IPS DF 4.7 (cell line): ENCODE measurements around the gene PKM.
"Not testable (repeated sequence)": the region's sequence is repeated elsewhere in the genome, so short reads cannot be mapped to it uniquely, and the experiment has no call there.

Experiments
- DNase-seq: peaks from one replicate; pipeline ENCODE4 v3.0.0-alpha.2; 2013; ENCODE audit warnings: low spot score; ENCODE audit errors: extremely low read depth

PKM gene

DNA sequence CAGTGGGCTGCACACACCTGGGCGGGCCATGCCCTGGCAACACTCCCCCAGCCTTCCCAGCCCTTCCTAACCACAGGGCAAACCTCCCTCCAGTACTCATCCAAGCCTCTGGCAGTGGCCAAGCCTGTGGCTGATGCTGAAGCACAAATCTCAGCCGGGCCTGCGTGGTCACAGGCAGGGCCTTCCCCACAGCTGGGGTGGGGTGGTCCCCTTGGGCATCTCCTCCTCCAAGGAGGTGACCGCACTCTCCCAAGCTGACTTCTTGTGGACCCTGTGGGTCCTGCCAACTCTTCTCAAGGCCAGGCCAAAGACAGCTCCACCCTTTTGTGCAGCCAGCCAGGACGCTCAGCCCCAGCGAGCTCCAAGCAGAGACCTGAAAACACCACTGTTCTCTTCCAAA, 54.8 kb downstream of the PKM start:
- DNase-seq = no peak

DNA sequence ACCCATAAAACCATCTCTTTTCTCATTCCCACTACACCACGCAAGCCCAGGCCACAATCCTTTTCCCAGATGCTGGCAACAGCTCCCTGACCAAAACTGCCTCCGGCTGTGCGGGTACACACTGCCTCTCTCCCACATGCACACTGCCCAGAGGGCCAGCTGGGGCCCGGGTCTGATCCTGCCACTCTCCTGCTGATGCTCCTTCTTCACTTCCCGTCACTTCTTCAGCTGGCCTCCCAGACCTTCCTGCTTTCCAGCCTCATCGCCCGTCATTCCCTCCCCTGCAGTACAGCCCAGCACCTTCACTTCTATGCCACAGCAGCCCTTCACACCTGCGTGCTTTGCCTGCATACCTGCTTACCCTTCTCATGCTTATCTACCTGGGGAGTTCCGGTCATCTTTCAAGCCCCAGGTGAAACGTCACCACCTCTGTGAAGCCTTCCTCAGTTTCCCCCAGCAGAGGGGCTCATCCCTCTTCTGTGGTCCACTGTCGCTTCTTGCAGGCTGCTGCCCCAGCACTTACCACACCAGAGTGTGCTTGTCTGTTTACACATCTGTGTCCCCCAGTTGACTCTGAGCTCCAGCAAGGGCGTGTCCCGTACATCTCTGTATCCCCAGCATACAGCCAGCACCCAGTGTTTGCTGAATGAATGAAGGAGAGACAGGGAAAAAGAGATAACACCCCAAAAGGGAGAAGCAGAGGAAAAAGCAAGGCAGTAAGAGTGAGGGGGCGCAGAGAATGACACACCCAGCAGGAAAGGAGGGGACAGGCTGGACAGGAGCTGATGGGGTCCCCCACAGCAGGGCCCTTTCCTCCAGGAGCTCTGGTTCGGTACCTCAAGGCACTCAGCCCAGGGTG, 55.6 kb downstream of the PKM start:
- no peak for DNase-seq

DNA sequence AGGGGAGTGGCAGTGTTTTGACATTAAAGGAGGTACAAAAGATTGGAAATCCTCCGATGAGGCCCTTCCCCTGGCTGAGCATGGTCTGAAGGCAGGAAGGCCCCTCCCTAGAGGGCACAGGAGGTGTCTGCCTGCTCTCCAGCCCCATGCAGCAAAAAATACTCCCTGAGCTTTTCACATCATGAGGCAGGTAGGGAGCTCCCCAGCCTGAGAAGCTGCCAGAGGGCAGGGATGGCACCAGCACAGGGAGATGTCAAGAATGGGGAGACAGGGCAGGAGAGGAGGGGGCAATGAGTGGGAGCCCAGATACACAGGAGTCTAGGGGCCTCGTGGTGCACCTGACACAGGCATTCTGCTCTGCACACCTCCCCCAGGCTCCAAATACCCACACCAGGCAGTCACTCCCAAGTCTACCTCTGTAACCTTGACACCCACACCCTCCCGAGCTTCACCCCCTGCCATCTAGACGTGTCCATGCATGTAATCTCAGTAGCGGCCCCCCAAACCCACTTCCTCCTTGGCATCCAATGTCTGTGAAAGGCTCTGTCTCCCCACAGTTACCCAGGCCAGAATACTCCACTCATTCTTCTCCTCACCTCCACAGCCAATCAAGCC, 56.3 kb downstream of the PKM start:
- DNase-seq = no peak

DNA sequence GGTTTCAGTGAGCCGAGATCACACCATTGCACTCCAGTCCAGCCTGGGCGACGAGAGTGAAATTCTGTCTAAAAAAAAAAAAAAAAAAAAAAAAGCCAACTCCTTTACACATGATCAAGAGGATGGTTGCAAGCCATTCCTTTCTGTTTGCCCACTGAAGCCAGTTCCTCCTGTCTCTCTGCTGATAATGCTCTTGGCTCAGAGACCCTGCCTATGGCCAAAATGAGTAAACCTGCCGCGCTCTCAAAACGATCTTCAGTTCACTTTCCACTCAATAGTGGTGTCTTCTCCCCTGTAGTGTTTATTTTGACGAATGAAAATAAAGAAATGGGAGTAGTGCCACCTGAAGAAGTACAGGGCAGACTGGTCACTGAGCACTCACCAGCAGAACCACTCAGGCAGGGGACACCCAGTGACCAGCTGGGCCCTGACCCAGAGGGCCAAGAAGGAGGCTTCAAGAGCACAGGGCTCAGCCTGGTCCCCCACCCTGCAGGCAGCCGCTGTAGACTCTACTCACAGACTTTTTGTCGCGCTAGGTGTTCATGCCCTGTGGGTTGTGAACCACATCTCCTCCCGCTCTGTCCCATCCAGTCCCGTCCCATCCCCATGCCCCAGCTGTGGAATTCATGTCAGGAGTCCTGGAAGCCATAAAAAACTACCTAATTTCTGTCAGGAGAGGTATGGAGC, 57.0 kb downstream of the PKM start:
- no peak for DNase-seq

DNA sequence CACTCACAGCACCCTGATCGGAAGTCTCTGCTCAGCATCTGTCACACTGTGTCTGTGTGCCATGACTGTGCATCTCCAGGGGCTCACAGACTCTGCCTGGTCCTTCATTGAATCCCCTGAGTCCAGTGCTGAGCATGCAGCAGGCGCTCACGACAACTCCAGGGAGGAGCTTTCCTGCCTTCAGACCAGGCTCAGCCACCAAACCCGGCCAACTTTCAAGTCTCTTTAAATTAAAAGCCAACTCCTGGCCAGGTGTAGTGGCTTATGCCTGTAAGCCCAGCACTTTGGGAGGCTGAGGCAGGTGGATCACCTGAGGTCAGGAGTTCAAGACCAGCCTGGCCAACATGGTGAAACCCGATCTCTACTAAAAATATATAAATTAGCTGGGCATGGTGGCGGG, 57.6 kb downstream of the PKM start:
- DNase-seq = no peak

DNA sequence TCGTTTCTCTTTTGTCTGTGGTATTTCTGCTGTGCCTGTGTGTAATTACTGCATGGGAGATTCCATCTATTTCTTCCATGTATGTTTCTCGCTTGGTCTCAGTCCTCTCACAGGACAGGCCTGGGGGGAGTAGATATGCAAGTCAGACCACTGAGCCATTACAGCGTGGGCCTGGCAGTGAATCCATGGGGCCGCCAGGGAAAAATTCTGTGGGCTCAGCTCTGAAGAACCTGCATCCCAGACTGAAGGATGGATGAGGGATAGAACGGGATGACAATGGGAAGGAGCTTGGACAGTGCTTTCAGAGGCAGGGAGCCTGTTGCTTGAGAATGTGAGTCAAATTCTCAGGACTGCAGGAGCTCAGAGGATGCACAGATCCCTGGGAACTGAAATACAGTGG, 58.2 kb downstream of the PKM start:
- DNase-seq = no peak

DNA sequence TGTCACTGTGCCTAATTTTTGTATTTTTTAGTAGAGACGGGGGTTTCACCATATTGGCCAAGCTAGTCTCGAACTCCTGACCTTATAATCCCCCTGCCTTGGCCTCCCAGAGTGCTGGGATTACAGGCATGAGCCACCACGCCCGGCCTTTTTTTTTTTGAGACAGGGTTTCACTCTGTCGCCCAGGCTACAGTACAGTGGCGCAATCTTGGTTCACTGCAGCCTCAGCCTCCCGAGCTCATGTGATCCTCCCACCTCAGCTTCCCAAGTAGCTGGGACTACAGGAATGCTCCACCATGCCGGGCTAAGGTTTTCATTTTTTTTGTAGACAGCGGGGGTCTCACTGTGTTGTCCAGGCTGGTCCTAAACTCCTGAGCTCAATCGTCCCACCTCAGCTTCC, 59.0 kb downstream of the PKM start:
- DNase-seq = not testable (repeated sequence)

DNA sequence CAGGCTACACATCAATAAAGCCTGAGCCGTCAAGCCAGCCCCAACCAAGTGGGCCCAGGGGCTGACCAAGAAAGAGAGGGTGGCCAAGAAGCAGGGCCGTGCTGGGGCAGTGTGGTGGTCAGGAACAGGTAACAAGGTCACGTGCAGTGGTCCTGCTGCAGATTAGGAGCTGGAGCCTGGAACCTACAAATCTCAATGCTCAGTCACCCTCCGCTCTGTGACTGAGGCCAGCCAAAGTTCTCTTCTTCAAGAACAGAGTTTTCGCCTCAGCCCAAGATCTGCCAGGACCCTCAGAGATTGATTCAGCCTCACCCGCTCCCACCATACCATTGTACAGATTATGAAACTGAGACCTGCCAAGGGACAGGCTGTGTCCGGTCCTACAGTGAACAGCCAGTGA, 60.3 kb downstream of the PKM start:
- DNase-seq = no peak

DNA sequence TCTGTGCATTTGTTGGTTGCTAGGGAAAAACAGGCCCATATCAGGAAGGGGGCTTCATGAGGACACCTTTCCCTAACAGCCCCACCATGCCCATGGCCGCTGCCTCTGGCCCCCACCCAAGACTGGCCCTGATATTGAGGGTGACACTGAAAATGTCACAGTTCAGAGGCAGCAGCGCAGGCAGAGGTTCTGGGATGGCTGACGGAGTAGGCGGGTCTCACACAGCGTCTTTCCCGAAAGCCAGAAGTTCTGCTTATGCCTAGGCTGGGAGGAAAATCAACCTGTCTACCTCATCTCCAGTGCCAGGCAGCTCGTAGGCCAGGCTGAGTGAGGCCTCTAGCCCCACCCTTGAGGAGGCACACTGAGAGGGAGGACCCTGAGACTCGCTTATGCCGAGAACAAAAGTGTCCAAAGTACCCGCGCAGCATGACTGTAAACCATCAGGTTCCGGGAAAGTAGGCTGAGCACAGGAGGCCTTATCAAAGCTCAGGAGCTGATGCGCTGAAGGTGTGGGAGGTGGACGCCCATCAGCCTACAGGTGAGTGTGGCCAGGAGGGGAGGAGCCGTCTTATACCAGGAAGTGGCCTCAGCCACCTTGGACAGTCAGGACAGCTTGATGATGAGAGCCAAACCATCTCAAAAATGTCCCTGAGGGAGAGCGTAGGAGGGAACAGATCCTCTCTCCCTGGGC, 60.9 kb downstream of the PKM start:
- DNase-seq = no peak

DNA sequence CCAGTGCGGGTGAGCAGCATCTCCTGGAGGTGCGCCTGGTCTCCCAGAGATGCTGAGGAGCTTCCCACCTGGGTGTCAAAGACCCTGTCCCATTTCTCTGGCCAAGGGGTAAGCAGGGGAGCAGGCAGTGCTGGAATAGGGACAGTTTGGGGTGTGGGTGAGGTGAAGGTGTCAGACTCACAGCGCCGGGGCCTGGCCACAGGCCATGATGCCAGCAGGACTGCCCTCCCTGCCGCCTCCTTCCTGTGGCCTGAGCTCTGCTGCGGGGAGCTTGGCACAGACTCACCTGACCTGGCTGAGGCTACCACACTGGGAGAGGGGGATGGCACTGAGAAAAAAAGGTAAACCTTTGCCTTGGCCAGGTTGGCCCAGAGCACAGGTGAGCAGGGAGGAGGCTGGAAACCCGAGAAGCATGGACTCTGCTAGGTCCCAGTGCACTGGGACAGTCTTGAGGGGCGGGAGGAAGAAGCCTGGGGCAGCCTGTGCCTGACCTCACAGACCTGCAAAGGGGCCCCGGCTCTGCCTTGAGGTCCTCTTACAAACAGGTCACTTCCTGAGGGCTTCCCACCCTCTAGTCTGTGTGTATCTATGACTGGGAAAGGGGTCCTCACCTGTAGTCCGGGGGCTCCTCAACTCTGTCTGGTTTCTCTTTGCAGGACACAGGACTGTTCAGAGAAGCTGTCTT, 61.6 kb downstream of the PKM start:
- DNase-seq = no peak

DNA sequence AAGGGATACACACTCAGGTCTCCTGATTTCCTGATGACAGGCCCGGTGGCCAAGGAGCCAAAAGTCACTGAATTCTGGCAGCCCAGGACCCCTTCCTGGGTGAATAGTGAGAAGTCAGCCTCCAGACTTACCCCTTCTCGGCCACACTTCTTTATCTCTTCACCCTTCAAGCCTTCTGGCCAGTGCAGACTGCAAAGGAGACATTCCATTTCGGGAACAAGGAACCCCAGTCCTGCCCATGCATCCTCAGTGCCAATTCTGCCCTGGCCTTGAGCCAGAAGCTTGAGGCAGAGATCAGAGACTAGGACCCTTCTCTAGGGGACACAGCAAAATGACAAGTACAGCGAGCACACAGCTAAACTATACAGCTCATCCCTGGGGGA, 62.2 kb downstream of the PKM start:
- DNase-seq = no peak

DNA sequence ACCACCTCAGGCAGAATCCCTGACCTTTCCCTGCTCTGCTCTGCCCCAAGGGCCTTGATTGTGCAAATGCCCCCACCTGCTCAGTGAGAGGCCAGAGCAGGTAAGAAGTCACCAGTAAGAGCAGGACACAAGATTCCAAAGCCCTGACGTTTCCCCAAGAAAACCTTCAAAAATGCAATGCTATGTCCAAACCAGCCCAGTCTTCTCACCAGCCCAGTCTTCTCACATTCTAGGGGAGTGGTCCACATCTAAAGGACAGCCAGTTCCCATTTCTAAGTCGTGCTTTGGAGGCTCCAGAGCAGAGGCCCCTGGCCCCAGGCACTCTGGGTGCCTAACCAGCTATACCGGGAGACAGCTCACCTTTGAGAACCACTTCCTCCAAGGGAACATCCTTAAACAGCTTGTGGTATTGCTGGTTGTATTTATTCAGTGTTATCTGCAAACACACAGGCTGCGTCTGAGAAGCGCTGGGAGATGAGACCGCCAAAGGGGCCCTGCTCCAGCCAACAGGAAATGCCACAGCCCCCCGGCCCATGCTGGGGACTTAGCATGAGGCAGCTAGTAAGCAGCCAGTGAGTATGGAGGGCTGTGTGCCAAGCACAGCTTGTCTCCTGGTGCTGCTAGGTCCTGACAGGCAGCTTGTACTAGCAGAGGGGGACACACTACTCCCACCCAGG, 62.7 kb downstream of the PKM start:
- no peak for DNase-seq

DNA sequence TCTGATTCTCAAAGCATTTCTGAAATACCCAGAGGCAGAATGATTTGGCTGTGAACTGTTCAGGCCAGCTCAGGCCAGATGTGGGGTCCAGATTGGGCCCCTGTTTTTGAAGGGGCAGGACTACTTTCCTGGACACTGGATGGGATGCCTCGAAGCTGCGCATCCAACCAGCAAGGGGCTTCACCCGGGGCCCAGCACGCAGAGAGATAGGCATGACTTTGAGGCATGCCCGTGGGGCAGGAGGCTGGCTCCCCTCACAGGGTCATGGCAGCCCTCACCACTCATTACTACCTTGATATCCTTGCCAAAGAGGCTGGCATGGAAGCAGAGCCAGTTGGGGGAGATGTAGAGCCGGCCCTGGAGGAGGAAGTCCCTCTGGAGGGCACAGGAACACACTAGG, 63.5 kb downstream of the PKM start:
- no peak for DNase-seq

DNA sequence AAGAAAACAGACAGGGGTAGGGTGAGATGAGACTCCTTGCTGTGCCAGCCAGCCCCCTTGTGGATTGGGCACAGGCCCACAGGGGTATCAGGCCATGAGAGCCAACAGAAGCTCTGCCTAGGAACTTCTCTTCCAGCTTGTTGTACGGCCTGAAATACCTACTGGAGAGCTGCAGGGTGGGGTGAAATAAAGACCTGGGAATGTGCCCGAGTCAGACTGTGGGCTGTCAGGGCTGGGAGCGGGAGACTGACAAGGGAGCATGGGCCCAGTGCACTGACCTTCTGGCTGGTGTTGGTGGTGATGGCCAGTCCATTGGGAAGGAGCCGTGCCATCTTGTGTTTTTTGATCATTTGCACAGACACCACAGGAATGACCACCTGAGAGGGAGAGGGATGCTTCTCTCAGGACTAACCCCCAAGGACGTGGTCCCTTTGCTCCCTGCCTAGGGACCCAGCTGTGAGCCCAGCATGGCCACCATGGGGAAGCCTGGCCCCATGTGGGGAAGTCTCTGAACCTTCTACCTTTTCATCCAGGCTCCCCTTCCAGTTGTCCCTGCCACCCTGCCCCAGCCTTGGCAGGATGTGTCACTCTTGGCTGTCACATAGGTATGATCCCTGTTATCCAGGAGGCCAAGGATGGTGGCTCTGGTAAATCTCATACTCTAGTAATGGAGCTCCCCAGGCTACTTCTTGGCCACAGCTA, 64.1 kb downstream of the PKM start:
- DNase-seq = no peak

DNA sequence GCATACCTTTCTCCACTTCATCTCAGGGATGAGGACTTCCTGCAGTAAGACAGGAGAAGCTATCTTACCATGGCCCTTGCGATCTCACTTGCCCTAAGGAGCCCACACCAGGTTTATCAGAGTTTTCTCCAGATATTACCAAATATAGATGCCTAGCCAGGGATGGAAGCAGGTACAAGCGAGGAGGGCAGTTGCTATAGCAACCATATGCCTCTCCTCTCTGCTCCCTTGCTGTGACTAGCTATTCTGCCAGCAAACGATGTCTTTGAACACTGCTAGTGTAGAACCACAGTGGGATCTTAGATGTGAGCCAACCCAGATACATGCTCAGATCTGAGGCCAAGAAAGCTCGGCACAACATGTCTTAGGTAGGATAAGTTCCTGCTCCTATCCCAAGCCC, 67.3 kb downstream of the PKM start:
- DNase-seq = no peak

DNA sequence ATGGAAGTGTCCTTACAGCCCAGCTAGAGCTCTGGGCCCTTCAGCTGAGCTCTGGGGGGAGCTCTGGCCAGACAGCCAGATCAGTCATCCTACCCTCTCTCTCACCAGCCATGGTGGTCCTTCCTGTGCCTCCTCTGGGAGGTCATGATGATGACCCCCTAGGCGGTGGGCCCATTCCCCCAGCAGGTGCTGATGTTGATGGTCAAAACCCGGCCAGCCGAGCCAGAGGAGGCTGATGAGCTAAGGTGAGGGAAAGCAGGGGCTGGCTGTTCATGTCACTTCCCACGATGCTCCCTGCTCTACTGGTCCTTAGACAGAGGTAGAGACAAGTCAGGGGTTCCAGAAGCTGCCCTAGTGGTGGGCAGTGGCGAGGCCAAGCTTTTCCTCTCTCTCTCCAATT, 68.4 kb downstream of the PKM start:
- no peak for DNase-seq

DNA sequence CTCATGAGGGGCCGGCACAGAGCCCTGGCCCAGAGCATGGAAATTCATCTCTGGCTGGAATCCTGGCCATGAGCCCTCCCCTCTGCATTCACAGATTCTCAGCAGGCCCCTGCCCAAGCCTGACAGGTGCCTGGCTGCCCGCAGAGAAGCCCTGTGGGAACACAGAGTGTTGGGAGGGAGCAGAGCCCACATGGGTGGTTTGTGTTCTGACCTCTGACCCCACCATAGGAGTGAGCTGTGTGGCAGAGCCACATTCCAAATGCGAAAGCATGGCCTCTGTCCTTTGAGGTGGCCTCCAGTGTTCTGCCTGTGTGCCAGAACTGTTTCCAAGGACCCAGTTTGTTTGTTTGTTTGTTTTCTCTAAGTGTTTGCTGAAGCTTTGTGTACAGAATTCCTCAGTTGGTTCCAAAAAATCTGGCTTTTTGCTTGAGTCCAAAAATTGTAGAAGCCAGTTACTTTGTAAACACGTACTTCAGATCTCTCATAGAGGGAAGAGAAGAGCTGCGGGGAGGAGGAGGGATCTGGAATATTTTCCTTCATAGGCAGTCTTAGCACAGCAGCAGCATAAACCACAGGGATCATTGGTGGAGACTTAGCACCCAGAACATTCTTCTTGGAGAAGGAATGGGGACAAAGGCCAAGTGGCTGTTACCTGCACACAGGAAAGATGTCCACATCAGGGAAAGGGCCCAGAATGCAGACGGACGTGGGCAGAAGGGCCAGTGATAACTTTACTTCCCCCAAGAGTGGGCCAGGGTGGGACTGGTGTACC, 69.4 kb downstream of the PKM start:
- no peak for DNase-seq

DNA sequence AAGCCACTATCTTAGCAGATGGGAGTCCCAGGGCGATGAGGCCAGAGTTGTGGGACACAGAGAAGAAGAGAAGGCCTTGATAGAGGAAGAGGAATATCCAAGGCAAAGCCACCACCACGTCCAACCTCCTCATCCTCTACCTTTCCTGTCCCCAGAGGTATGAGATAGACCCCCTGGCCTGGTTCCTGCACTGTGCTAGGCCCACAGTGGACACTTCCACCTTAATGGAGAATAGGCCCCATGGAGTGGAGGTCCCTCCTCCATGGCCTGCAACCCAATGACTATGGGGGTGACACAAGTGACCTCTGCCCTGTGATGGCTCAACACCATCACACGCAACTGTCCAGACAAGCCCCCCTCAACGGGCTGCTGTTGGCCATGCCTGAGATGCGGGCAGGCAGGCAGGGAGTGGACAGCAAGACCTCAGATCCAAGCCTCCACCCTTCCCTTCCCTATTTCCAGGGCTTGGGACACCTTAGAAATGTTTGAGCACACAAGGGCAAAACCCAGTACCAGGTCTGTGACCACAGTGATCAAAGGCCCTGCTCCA, 70.2 kb downstream of the PKM start:
- no peak for DNase-seq

DNA sequence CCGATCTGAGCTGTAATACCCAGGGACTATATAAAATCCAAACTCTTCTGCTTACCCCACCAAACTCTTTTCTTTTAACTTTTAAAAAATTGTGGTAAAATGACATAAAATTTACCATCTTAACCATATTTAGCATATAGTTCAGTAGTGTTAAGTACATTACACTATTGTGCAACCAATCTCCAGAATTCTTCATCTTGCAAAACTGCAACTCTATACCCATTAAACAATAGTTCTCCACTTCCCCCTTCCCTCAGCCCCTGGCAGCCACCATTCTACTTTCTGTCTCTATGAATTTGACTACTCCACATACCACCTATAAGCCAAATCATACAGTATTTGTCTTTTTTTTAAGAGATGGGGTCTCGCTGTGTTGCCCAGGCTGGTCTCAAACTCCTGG, 74.1 kb downstream of the PKM start:
- DNase-seq = no peak
